ENCODE data around the gene CALD1. TPM values are rescaled to one million over a fixed set of nuclear protein-coding genes. Genes with fewer than 3 reads are reported as not detected.

CALD1 gene
- total RNA-seq, 1 experiment from 2014 or later, result 107 TPM

GRCh38 chr7:134847851-134848588, 68.6 kb downstream of the CALD1 start:
- Histone ChIP-seq H3K79me2 (ENCODE audit: insufficient read depth, low read length) (no peaks in the 10 kb centered on the region), H3K4me1 (ENCODE audit: insufficient read depth, low read length) (no peaks in the 10 kb centered on the region), H2BK20ac (ENCODE audit: low read depth, low read length, poor library complexity, severe bottlenecking) (no peak overlapping the region), H4K8ac (replicated peaks; ENCODE audit: insufficient read length, low read depth, low read length) (no peak overlapping the region), H3K56ac (ENCODE audit: insufficient read length, low read depth, low read length) (no peak overlapping the region), H4K5ac (ENCODE audit: insufficient read length, low read depth, low read length) (no peak overlapping the region), H2BK5ac (ENCODE audit: insufficient read length, low read length) (no peak overlapping the region), H3K23ac (ENCODE audit: insufficient read length, low read depth, low read length) (no peak overlapping the region), H2BK120ac (ENCODE audit: low read depth, low read length, poor library complexity, severe bottlenecking) (no peak overlapping the region), H3K27ac (ENCODE audit: insufficient read length, low read depth, low read length) (no peak overlapping the region), H3K79me1 (ENCODE audit: insufficient read depth, low read depth, low read length, poor library complexity, severe bottlenecking) (no peaks in the 10 kb centered on the region), H3K14ac (ENCODE audit: insufficient read depth, low read length) (no peak overlapping the region), H3K18ac (ENCODE audit: insufficient read length, low read depth, low read length) (no peak overlapping the region), H3K9ac (ENCODE audit: extremely low read depth, insufficient read length, low read length) (no peak overlapping the region), H3K27me3 (ENCODE audit: insufficient read depth, low read length) (no peaks in the 10 kb centered on the region), H4K91ac (ENCODE audit: insufficient read length, low read depth, low read length) (no peak overlapping the region), H4K20me1 (ENCODE audit: control insufficient read depth, insufficient read depth, insufficient read length) (no peaks in the 10 kb centered on the region), H2BK12ac (ENCODE audit: insufficient read length, low read depth, low read length) (no peak overlapping the region), H3K9me3 (ENCODE audit: control insufficient read depth, low read depth, low read length) (no peaks in the 10 kb centered on the region), H2AFZ (ENCODE audit: low read length) (no peak overlapping the region), H2BK15ac (ENCODE audit: low read depth, low read length) (no peak overlapping the region), H3T11ph (ENCODE audit: low read length) (no peak overlapping the region), H3K23me2 (ENCODE audit: insufficient read length, low read depth, low read length, poor library complexity, severe bottlenecking) (no peaks in the 10 kb centered on the region), H2AK5ac (ENCODE audit: insufficient read length, low read length) (no peak overlapping the region), H3K4me2 (ENCODE audit: insufficient read depth, insufficient read length, low read length) (no peak overlapping the region), H3K4ac (ENCODE audit: low read depth, low read length) (no peak overlapping the region)
- Mint-ChIP-seq H3K4me1 (peaks cover 21 to 27% of the 10 kb centered on the region in 2 experiments), H3K9me3 (no peaks in the 10 kb centered on the region), H3K27ac (no peak overlapping the region; a peak in 1 of 7 replicates), H3K36me3 (ENCODE audit: insufficient read depth in 1 of 3, low read depth in 3 of 3) (peaks cover 10 to 38% (median 10%) of the 10 kb centered on the region in 3 experiments; a peak in 6 of 7 replicates), H3K27me3 (ENCODE audit: low read depth) (no peaks in the 10 kb centered on the region), H3K4me3 (no peak overlapping the region)
- DNase-seq, result no peak
- no CpG with 5 or more reads among the region's 7 CpGs for WGBS (ENCODE audit: extremely low coverage, insufficient read length, low lambda C conversion rate)
- no peak for TF ChIP-seq CTCF (conservative IDR thresholded peaks at IDR 0.05)

Data from H9 (cell line).